HEK293 (cell line): ENCODE measurements around the gene ZNF524.

Source experiments
- CTCF ChIA-PET: fragments of 350-600 bp; formaldehyde crosslinking; extraction: SDS; loops from one replicate; lab custom pipeline; 2021; ENCODE audit warnings: antibody characterized with exemption; lab: Yijun Ruan, JAX
- POLR2A ChIA-PET: fragments of 300-600 bp; formaldehyde crosslinking; extraction: SDS; loops from one replicate; lab custom pipeline; 2020; ENCODE audit warnings: antibody characterized with exemption, inconsistent platforms; lab: Yijun Ruan, JAX
- H3K27ac ChIP-seq: fragments of 200-500 bp; sonication (Bioruptor generic); 2 replicates; pipeline ENCODE4 v1.5.1; 2014; ENCODE audit warnings: low read depth, low read length, control low read depth, inconsistent platforms; ENCODE audit errors: extremely low read depth
- H3K36me3 ChIP-seq, 2 experiments: fragments of 200-500 bp in 1 of 2; sonication (Bioruptor generic) in 1 of 2; 1 replicate in 1 of 2; 2 replicates in 1 of 2; pipeline ENCODE4 v1.5.1; 2014 to 2017; ENCODE audit warnings: inconsistent platforms in 2 of 2, low read length in 2 of 2; ENCODE audit not compliant: control insufficient read depth in 2 of 2, insufficient read depth in 1 of 2
- H3K4me1 ChIP-seq: fragments of 200-500 bp; sonication (Bioruptor generic); 2 replicates; pipeline ENCODE4 v1.5.1; 2014; ENCODE audit warnings: mild to moderate bottlenecking, low read length, inconsistent platforms; ENCODE audit not compliant: control insufficient read depth, insufficient read depth
- H3K4me3 ChIP-seq: 2 replicates; pipeline ENCODE4 v1.5.1; 2011; ENCODE audit warnings: low read depth, mild to moderate bottlenecking, control low read depth, low read length, moderate library complexity
- H3K9me3 ChIP-seq: fragments of 200-500 bp; sonication (Bioruptor generic); 2 replicates; pipeline ENCODE4 v1.5.1; 2014; ENCODE audit warnings: low read depth, low read length, inconsistent platforms; ENCODE audit not compliant: control insufficient read depth, insufficient read depth
- BCL11A ChIP-seq: fragments of 450-650 bp; formaldehyde crosslinking; IDR thresholded peaks from 2 replicates; pipeline ENCODE4 v1.5.1; 2016; ENCODE audit warnings: low read depth, missing biosample characterization, missing genetic modification characterization
- EGR2 ChIP-seq: fragments of 450-650 bp; formaldehyde crosslinking; IDR thresholded peaks from 2 replicates; pipeline ENCODE4 v1.5.1; 2016; ENCODE audit warnings: low read depth, missing biosample characterization, missing genetic modification characterization
- GLIS2 ChIP-seq: fragments of 450-650 bp; formaldehyde crosslinking; IDR thresholded peaks from 2 replicates; pipeline ENCODE4 v1.5.1; 2016; ENCODE audit warnings: missing biosample characterization, missing genetic modification characterization
- HOXD13 ChIP-seq: sonication (generic); formaldehyde crosslinking; IDR thresholded peaks from 2 replicates; pipeline ENCODE4 v1.8.0; 2022; ENCODE audit warnings: missing genetic modification reagents, borderline replicate concordance
- INSM2 ChIP-seq: fragments of 450-650 bp; formaldehyde crosslinking; IDR thresholded peaks from 2 replicates; pipeline ENCODE4 v1.5.1; 2016; ENCODE audit warnings: missing biosample characterization, missing genetic modification characterization
- KLF1 ChIP-seq: fragments of 450-650 bp; formaldehyde crosslinking; IDR thresholded peaks from 2 replicates; pipeline ENCODE4 v1.5.1; 2016; ENCODE audit warnings: missing biosample characterization, missing genetic modification characterization
- KLF16 ChIP-seq: fragments of 450-650 bp; formaldehyde crosslinking; IDR thresholded peaks from 2 replicates; pipeline ENCODE4 v1.5.1; 2017; ENCODE audit warnings: missing biosample characterization, missing genetic modification characterization
- RBAK ChIP-seq: fragments of 450-650 bp; formaldehyde crosslinking; IDR thresholded peaks from 2 replicates; pipeline ENCODE4 v1.5.1; 2016; ENCODE audit warnings: missing biosample characterization, missing genetic modification characterization
- REPIN1 ChIP-seq: fragments of 450-650 bp; formaldehyde crosslinking; IDR thresholded peaks from 2 replicates; pipeline ENCODE4 v1.5.1; 2017; ENCODE audit warnings: missing biosample characterization, missing genetic modification characterization, low read depth
- ZBTB17 ChIP-seq: fragments of 450-650 bp; formaldehyde crosslinking; IDR thresholded peaks from 2 replicates; pipeline ENCODE4 v1.5.1; 2016; ENCODE audit warnings: missing biosample characterization, missing genetic modification characterization
- ZBTB49 ChIP-seq: fragments of 450-650 bp; formaldehyde crosslinking; IDR thresholded peaks from 2 replicates; pipeline ENCODE4 v1.5.1; 2016; ENCODE audit warnings: missing biosample characterization, missing genetic modification characterization, low read depth
- ZBTB7A ChIP-seq: fragments of 450-650 bp; formaldehyde crosslinking; IDR thresholded peaks from 2 replicates; pipeline ENCODE4 v1.5.1; 2016; ENCODE audit warnings: low read depth, missing biosample characterization, missing genetic modification characterization
- ZEB2 ChIP-seq: fragments of 450-650 bp; formaldehyde crosslinking; IDR thresholded peaks from 2 replicates; pipeline ENCODE4 v1.5.1; 2016; ENCODE audit warnings: missing biosample characterization, missing genetic modification characterization
- ZNF133 ChIP-seq: fragments of 450-650 bp; formaldehyde crosslinking; IDR thresholded peaks from 2 replicates; pipeline ENCODE4 v1.5.1; 2016; ENCODE audit warnings: missing biosample characterization, missing genetic modification characterization
- ZNF174 ChIP-seq: fragments of 450-650 bp; formaldehyde crosslinking; IDR thresholded peaks from 2 replicates; pipeline ENCODE4 v1.5.0; 2017; ENCODE audit warnings: missing biosample characterization, mild to moderate bottlenecking, missing genetic modification characterization
- ZNF175 ChIP-seq: fragments of 450-650 bp; formaldehyde crosslinking; IDR thresholded peaks from 2 replicates; pipeline ENCODE4 v1.5.1; 2016; ENCODE audit warnings: missing biosample characterization, missing genetic modification characterization
- ZNF184 ChIP-seq: fragments of 450-650 bp; IDR thresholded peaks from 2 replicates; pipeline ENCODE4 v1.5.1; 2018; ENCODE audit warnings: missing biosample characterization, mild to moderate bottlenecking, missing genetic modification characterization
- ZNF202 ChIP-seq: fragments of 450-650 bp; formaldehyde crosslinking; IDR thresholded peaks from 2 replicates; pipeline ENCODE4 v1.5.1; 2016; ENCODE audit warnings: missing biosample characterization, missing genetic modification characterization, borderline replicate concordance
- ZNF211 ChIP-seq: fragments of 450-650 bp; formaldehyde crosslinking; IDR thresholded peaks from 2 replicates; pipeline ENCODE4 v1.5.1; 2016; ENCODE audit warnings: low read depth, missing biosample characterization, missing genetic modification characterization
- ZNF221 ChIP-seq: fragments of 450-650 bp; formaldehyde crosslinking; IDR thresholded peaks from 2 replicates; pipeline ENCODE4 v1.5.1; 2017; ENCODE audit warnings: missing biosample characterization, missing genetic modification characterization, borderline replicate concordance
- ZNF416 ChIP-seq: fragments of 450-650 bp; formaldehyde crosslinking; IDR thresholded peaks from 2 replicates; pipeline ENCODE4 v1.5.1; 2016; ENCODE audit warnings: missing biosample characterization, missing genetic modification characterization
- ZNF558 ChIP-seq: fragments of 450-650 bp; formaldehyde crosslinking; IDR thresholded peaks from 2 replicates; pipeline ENCODE4 v1.5.1; 2016; ENCODE audit warnings: missing biosample characterization, missing genetic modification characterization
- ZNF560 ChIP-seq: fragments of 450-650 bp; formaldehyde crosslinking; IDR thresholded peaks from 2 replicates; pipeline ENCODE4 v1.5.1; 2017; ENCODE audit warnings: missing biosample characterization, missing genetic modification characterization, borderline replicate concordance
- ZNF600 ChIP-seq: fragments of 450-650 bp; formaldehyde crosslinking; IDR thresholded peaks from 2 replicates; pipeline ENCODE4 v1.5.1; 2016; ENCODE audit warnings: missing biosample characterization, missing genetic modification characterization
- ZNF639 ChIP-seq: fragments of 450-650 bp; formaldehyde crosslinking; IDR thresholded peaks from 2 replicates; pipeline ENCODE4 v1.5.1; 2016; ENCODE audit warnings: missing biosample characterization, missing genetic modification characterization
- ZNF837 ChIP-seq: fragments of 450-650 bp; formaldehyde crosslinking; IDR thresholded peaks from 2 replicates; pipeline ENCODE4 v1.5.1; 2016; ENCODE audit warnings: missing biosample characterization, missing genetic modification characterization
- ZXDB ChIP-seq: fragments of 450-650 bp; formaldehyde crosslinking; IDR thresholded peaks from 2 replicates; pipeline ENCODE4 v1.5.1; 2016; ENCODE audit warnings: missing biosample characterization, missing genetic modification characterization
- TF ChIP-seq, protein P1 (sequence below): fragments of 450-650 bp; formaldehyde crosslinking; IDR thresholded peaks from 2 replicates; pipeline ENCODE4 v1.5.1; 2017; ENCODE audit warnings: missing biosample characterization, missing genetic modification characterization
- TF ChIP-seq, protein P2 (sequence below): fragments of 450-650 bp; IDR thresholded peaks from 2 replicates; pipeline ENCODE4 v1.5.1; 2018; ENCODE audit warnings: missing biosample characterization, missing genetic modification characterization

The ZNF524 gene

DNA sequence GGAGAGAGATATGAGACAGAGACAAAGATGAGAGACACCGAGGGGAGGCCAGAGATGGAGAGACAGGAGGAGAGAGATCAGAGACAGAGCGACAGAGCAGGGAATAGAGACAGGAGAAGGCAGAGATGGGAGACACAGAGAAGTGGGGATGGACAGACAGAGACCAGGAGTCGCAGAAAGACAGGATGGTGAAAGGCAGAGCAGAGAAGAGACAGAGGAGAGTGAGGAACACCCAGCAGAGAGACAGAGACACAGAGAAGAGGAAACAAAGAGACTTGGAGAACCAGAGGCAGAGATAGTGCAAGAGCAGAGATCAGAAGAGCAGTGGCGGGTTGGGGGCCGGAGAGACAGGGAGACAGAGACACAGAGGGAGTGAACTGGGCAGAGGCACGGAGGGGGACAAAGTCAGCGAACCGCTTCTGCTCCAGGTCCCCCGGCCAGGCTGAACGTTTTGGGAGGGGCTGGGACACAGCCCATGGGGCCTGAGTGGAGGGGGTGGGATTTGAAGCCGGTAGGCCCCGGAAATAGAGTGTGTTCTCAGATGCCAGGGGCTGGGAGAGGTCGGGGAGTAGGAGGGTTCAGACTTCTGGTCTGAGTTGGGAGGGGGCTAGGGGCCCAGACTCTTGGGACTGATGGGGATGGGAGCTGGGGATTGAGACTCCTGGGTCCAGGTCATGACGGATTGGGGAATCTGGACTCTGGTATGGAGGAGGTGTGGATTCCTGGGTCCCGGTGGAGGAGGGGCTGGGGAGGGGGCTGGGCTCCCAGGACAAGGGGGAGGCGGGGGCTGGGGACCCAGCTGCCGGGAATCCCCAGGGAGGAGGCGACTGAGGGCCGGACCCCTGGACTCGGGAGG lies 20.1 kb upstream of the ZNF524 start:
- Histone ChIP-seq H3K27ac (peak overlapping the region; percentile 80), H3K9me3 (no peaks in the 10 kb centered on the region), H3K36me3 (peaks cover 9 to 20% of the 10 kb centered on the region in 2 experiments; a peak in 2 of 3 replicates), H3K4me1 (no peaks in the 10 kb centered on the region), H3K4me3 (peak overlapping the region; percentile 100)
- CTCF ChIA-PET, result interaction anchor here (0.6 to 0.7 kb wide), 3 partner anchors 10 to 75 kb away, joined by 3 to 4 read pairs (median 3); no protein-coding TSS in a partner anchor
- POLR2A ChIA-PET, result interaction anchor here (0.7 to 3.2 kb wide), 6 partner anchors 9 to 1463 kb away, joined by 3 to 21 read pairs (median 4); partner anchors contain the start of genes FIZ1 and ZNF524
- TF ChIP-seq ZNF211 (tag by site-specific recombination) (no peak), ZXDB (tag by site-specific recombination) (peak; percentile 51; the same call in 1 of the 2 replicates), ZNF600 (peak; percentile 10; the same call in 1 of the 2 replicates), ZNF558 (tag by site-specific recombination) (no peak), ZNF837 (tag by site-specific recombination) (no peak), KLF1 (no peak), GLIS2 (tag by site-specific recombination) (peak; percentile 42; the same call in 1 of the 2 replicates), HOXD13 (CRISPR knock-in tag) (peak; percentile 43; the same call in 1 of the 2 replicates), EGR2 (no peak), ZNF202 (tag by site-specific recombination) (no peak), ZNF560 (no peak), ZEB2 (tag by site-specific recombination) (no peak), RBAK (tag by site-specific recombination) (no peak), ZBTB17 (tag by site-specific recombination) (peak; percentile 76; the same call in 1 of the 2 replicates), ZNF184 (no peak), ZNF221 (tag by site-specific recombination) (no peak), ZNF133 (tag by site-specific recombination) (no peak), ZBTB49 (tag by site-specific recombination) (no peak), KLF16 (tag by site-specific recombination) (no peak), ZNF639 (tag by site-specific recombination) (no peak), REPIN1 (tag by site-specific recombination) (no peak), BCL11A (no peak), ZNF416 (no peak), ZNF175 (tag by site-specific recombination) (no peak), INSM2 (no peak), ZBTB7A (tag by site-specific recombination) (no peak), ZNF174 (tag by site-specific recombination) (no peak)
- TF ChIP-seq, protein P1, sequence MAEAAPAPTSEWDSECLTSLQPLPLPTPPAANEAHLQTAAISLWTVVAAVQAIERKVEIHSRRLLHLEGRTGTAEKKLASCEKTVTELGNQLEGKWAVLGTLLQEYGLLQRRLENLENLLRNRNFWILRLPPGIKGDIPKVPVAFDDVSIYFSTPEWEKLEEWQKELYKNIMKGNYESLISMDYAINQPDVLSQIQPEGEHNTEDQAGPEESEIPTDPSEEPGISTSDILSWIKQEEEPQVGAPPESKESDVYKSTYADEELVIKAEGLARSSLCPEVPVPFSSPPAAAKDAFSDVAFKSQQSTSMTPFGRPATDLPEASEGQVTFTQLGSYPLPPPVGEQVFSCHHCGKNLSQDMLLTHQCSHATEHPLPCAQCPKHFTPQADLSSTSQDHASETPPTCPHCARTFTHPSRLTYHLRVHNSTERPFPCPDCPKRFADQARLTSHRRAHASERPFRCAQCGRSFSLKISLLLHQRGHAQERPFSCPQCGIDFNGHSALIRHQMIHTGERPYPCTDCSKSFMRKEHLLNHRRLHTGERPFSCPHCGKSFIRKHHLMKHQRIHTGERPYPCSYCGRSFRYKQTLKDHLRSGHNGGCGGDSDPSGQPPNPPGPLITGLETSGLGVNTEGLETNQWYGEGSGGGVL, result peak; percentile 73
- TF ChIP-seq, protein P2, sequence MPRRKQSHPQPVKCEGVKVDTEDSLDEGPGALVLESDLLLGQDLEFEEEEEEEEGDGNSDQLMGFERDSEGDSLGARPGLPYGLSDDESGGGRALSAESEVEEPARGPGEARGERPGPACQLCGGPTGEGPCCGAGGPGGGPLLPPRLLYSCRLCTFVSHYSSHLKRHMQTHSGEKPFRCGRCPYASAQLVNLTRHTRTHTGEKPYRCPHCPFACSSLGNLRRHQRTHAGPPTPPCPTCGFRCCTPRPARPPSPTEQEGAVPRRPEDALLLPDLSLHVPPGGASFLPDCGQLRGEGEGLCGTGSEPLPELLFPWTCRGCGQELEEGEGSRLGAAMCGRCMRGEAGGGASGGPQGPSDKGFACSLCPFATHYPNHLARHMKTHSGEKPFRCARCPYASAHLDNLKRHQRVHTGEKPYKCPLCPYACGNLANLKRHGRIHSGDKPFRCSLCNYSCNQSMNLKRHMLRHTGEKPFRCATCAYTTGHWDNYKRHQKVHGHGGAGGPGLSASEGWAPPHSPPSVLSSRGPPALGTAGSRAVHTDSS (tag by site-specific recombination), result no peak
